Measurements from ENCODE around the gene IL1R2.
"Not testable (repeated sequence)": the region's sequence is repeated elsewhere in the genome, so short reads cannot be mapped to it uniquely, and the experiment has no call there.

IL1R2 gene

DNA sequence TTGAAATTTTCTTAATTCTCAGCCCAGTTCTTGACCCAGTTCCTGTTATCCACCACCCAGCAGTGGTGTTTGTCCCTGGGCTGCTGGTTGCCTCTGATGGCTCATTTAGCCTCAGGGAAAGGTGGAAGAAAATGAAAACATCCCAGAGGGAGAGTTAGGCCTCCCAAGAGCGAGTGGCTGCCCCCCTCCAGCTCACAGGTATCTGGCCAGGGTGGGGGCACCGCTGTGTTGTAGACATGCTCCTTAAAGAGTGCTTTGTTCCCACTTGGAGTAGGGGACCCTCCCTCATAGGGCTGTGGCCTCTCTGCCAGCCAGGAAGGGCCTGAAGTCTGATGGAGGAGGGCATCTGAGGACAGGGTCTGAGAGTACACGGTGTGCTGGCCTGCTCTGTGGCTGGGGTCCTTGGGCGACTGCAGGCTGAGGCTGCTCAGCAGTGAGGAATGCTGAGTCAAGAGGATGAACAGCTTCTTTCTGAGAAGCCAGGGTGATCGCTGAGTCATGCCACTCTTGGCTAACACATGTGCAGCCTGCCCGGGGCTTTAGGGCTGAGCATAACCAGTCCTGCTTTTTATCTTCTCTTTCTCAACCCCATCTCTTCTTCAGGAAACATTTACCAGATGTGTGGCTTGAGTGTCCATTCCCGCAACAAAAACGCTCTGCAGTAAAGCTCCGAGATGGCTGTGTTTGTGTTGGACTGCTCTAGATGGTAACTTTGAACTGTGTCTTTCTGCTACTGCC, 72.3 kb downstream of the IL1R2 start:
- TF ChIP-seq, protein P1, sequence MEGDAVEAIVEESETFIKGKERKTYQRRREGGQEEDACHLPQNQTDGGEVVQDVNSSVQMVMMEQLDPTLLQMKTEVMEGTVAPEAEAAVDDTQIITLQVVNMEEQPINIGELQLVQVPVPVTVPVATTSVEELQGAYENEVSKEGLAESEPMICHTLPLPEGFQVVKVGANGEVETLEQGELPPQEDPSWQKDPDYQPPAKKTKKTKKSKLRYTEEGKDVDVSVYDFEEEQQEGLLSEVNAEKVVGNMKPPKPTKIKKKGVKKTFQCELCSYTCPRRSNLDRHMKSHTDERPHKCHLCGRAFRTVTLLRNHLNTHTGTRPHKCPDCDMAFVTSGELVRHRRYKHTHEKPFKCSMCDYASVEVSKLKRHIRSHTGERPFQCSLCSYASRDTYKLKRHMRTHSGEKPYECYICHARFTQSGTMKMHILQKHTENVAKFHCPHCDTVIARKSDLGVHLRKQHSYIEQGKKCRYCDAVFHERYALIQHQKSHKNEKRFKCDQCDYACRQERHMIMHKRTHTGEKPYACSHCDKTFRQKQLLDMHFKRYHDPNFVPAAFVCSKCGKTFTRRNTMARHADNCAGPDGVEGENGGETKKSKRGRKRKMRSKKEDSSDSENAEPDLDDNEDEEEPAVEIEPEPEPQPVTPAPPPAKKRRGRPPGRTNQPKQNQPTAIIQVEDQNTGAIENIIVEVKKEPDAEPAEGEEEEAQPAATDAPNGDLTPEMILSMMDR (IDR thresholded peaks at IDR 0.05; ENCODE audit: low read depth, low read length), result no peak
- in situ Hi-C loops (cut with HindIII; ENCODE audit: low sequenced_read_pairs), result no loop called here
- DNase-seq (ENCODE audit: low read depth, low spot score), result peak; percentile 98
- no peak overlapping the region for H3K4me3 ChIP-seq (ENCODE audit: low read depth, low read length)

GRCh38 chr2:102064679-102065674, 73.2 kb downstream of the IL1R2 start:
- DNase-seq (ENCODE audit: low read depth, low spot score), result no peak
- TF ChIP-seq, protein P1 (IDR thresholded peaks at IDR 0.05; ENCODE audit: low read depth, low read length), result no peak
- H3K4me3 ChIP-seq (ENCODE audit: low read depth, low read length), result no peak overlapping the region
- in situ Hi-C loops (cut with HindIII; ENCODE audit: low sequenced_read_pairs), result no loop called here

- peak; percentile 89 for DNase-seq (ENCODE audit: low read depth, low spot score)
- in situ Hi-C loops (cut with HindIII; ENCODE audit: low sequenced_read_pairs), result no loop called here
- TF ChIP-seq, protein P1 (IDR thresholded peaks at IDR 0.05; ENCODE audit: low read depth, low read length), result no peak
Observed at GRCh38 chr2:102065675-102066252, 74.0 kb downstream of the IL1R2 start.

DNA sequence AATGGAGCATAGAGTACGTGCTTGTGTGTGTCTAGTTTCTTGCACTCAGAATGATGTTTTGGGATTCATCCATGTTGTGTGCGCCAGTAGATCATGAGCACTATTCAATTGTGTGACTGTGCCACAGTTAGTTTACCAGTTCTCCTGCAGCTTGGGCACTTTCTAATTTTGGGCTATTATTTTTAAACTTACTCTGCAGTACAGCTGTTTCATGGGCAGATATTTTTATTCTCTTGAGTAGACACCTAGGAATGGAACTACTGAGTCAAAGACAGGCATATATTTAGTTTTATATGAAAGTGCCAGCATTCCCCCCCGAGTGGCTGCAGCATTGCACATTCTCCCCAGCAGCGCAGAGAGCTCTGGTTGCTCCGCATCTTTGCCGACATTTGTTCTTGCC, 74.8 kb downstream of the IL1R2 start:
- H3K4me3 ChIP-seq (ENCODE audit: low read depth, low read length), result no peak overlapping the region
- DNase-seq (ENCODE audit: low read depth, low spot score), result no peak
- in situ Hi-C loops (cut with HindIII; ENCODE audit: low sequenced_read_pairs), result no loop called here
- TF ChIP-seq, protein P1 (IDR thresholded peaks at IDR 0.05; ENCODE audit: low read depth, low read length), result no peak

More at GRCh38 chr2:102065675-102066252, 74.0 kb downstream of the IL1R2 start:
- no peak overlapping the region for H3K4me3 ChIP-seq (ENCODE audit: low read depth, low read length)

GRCh38 chr2:102068126-102068525, 76.4 kb downstream of the IL1R2 start:
- in situ Hi-C loops (cut with HindIII; ENCODE audit: low sequenced_read_pairs); H3K4me3 ChIP-seq (ENCODE audit: low read depth, low read length); DNase-seq (ENCODE audit: low read depth, low spot score): not testable (repeated sequence)

DNA sequence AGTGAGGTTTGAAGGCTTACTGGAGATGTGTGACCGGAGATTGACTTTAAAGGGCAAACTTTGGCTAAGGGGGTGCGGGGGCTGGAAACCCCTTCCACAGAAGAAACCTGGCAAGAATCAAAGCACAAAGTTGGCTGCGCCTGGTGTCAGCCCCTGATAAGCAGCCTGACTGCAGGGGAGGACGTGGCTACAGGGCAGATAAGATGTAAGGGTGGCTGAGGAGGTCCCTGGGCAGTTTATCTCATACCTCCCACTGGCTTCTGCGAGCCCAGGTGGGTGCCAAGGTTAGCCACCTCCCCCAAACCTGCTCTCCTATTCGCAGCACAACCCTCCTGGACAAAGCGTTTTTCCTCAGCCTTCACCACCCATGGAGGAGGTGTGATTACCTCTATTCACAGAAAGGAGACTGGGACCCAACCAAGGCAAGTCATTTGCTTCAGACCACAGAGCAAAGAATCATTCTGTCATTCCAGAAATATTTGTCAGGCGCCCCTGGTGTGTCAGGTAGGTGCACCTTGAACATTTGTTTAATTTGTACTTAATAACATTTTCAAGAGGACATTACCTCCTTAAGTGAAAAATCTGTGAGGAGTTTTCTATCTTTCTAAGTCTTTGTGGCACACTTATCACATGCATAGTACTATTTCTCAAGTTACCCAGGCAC, 77.7 kb downstream of the IL1R2 start:
- TF ChIP-seq, protein P1 (IDR thresholded peaks at IDR 0.05; ENCODE audit: low read depth, low read length), result no peak
- in situ Hi-C loops (cut with HindIII; ENCODE audit: low sequenced_read_pairs), result no loop called here
- no peak for DNase-seq (ENCODE audit: low read depth, low spot score)
- no peak overlapping the region for H3K4me3 ChIP-seq (ENCODE audit: low read depth, low read length)

Data from astrocyte of the spinal cord (primary cell).